H1 (cell line): Measurements from ENCODE around the gene DNAJA1. TPM values are rescaled to one million over a fixed set of nuclear protein-coding genes. Genes with fewer than 3 reads are reported as not detected.

ENCODE experiments used
- BCL11A ChIP-seq, 2 experiments: IDR thresholded peaks; one replicate each; pipeline ENCODE4 v1.6.1; 2011; ENCODE audit warnings: low read depth in 2 of 2, low read length in 2 of 2, mild to moderate bottlenecking in 2 of 2
- CHD2 ChIP-seq: IDR thresholded peaks from 2 replicates; pipeline ENCODE4 v1.6.1; 2012; ENCODE audit warnings: low read length, improper control_type of control experiment
- JUND ChIP-seq: IDR thresholded peaks from 2 replicates; pipeline ENCODE4 v1.6.1; 2011; ENCODE audit warnings: mild to moderate bottlenecking, improper control_type of control experiment, low read length
- MAX ChIP-seq: IDR thresholded peaks from 2 replicates; pipeline ENCODE4 v1.6.1; 2012; ENCODE audit warnings: inconsistent platforms
- polyA plus RNA-seq, 7 experiments: library from polyadenylated mRNA; depleted of rRNA in 3 of 7; stranded (reverse) in 5 of 7; unstranded in 2 of 7; fragments of >200 nt in 5 of 7; fragments of 200-250 nt in 2 of 7; gene quantifications; 1 replicate in 5 of 7; 2 replicates in 1 of 7; 4 replicates in 1 of 7; pipeline versions ENCODE4 v1.2.1 to v1.2.3, GENCODE V29; 2011 to 2013; ENCODE audit warnings: missing spikeins in 2 of 7, mixed read lengths in 2 of 7
- total RNA-seq: library from RNA; stranded (reverse); fragmentation: NEBNext Ultra II Directional; extraction: Animal tissue kit (Norgen Biotek cat#: 25700); gene quantifications from 2 replicates; pipeline ENCODE4 v1.2.1, GENCODE V29; 2021

The DNAJA1 gene
- total and polyA plus RNA-seq, 2 of the 8 experiments (the other 6 are each of a cell fraction or from before 2014, with no cell fraction given): 54.4 to 159 TPM

GRCh38 chr9:33012328-33013069 lies 12.6 kb upstream of the DNAJA1 start (continued):
- TF ChIP-seq CHD2: no peak
- no peak for TF ChIP-seq BCL11A (IDR thresholded peaks at IDR 0.05; ENCODE audit: low read depth in 2 of 2, low read length in 2 of 2)
- TF ChIP-seq MAX: no peak
- no peak for TF ChIP-seq JUND
